ENCODE data around the gene LHX6. TPM values are rescaled to one million over a fixed set of nuclear protein-coding genes. Genes with fewer than 3 reads are reported as not detected.

The LHX6 gene
- total RNA-seq, 4 donors from 2014 or later = 0.68 to 12.7 (median 1.4) TPM; not detected in 1

DNA sequence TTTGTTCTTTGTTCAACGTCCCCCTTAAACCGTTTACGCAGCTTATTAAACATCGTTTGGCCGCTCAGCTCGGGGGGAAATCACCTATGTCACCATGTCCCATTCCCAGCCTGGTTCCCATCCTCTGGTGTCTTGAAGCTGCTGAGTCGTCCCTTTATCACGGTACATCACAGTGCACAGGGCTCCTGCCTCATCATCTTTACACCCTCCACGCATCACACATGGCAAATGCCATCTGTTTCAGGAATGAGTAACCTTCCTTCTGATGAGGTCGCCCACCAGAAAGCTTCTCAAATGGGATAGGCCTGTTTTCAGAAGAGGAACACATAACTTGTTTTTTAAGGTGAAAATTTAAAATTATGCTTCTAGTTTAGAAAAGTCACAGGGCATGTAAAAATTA, 7.9 kb upstream of the LHX6 start:
- H3K27ac ChIP-seq = no peak overlapping the region
- TF ChIP-seq POLR2A (IDR thresholded peaks at IDR 0.05) = no peak
- TF ChIP-seq POLR2AphosphoS5 (IDR thresholded peaks at IDR 0.05) = no peak
- TF ChIP-seq EP300 (IDR thresholded peaks at IDR 0.05; ENCODE audit: low read depth) = no peak
- TF ChIP-seq, protein P1, sequence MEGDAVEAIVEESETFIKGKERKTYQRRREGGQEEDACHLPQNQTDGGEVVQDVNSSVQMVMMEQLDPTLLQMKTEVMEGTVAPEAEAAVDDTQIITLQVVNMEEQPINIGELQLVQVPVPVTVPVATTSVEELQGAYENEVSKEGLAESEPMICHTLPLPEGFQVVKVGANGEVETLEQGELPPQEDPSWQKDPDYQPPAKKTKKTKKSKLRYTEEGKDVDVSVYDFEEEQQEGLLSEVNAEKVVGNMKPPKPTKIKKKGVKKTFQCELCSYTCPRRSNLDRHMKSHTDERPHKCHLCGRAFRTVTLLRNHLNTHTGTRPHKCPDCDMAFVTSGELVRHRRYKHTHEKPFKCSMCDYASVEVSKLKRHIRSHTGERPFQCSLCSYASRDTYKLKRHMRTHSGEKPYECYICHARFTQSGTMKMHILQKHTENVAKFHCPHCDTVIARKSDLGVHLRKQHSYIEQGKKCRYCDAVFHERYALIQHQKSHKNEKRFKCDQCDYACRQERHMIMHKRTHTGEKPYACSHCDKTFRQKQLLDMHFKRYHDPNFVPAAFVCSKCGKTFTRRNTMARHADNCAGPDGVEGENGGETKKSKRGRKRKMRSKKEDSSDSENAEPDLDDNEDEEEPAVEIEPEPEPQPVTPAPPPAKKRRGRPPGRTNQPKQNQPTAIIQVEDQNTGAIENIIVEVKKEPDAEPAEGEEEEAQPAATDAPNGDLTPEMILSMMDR (IDR thresholded peaks at IDR 0.05) = no peak

GRCh38 chr9:122234022-122234748, 5.4 kb upstream of the LHX6 start:
- in situ Hi-C loops (cut with MboI; ENCODE audit: low pct_ligation_motif_present in 1 of 4, low pct_unique_long_range_greater_than_20kb in 1 of 4, low sequenced_read_pairs in 3 of 4) = no loop called here
- Histone ChIP-seq H3K27ac (no peak overlapping the region), H3K36me3 (no peaks in the 10 kb centered on the region), H3K4me1 (no peaks in the 10 kb centered on the region), H3K27me3 (peaks cover 40% of the 10 kb centered on the region), H3K4me3 (no peak overlapping the region), H3K9me3 (no peaks in the 10 kb centered on the region)
- no peak for DNase-seq
- 82 to 100% methylated on average over 1 to 7 of the region's 7 CpGs for WGBS, 2 donors (ENCODE audit: low coverage in 1 of 2)
- TF ChIP-seq, protein P1 (IDR thresholded peaks at IDR 0.05) = no peak
- TF ChIP-seq POLR2AphosphoS5 (IDR thresholded peaks at IDR 0.05) (no peak), POLR2A (IDR thresholded peaks at IDR 0.05) (no peak), EP300 (IDR thresholded peaks at IDR 0.05; ENCODE audit: low read depth) (no peak)
- intact Hi-C loops (cut with DNase I; ENCODE audit: low total_unique reads) = no loop called here

More for the DNA sequence above, 7.9 kb upstream of the LHX6 start:
- no peak overlapping the region for H3K4me3 ChIP-seq
- peaks cover 0 to 20% (median 8%) of the 10 kb centered on the region in 4 donors for H3K36me3 ChIP-seq
- WGBS, 2 donors (ENCODE audit: low coverage in 1 of 2) = 80 to 85% methylated on average over 10 of the region's 10 CpGs
- in situ Hi-C loops (cut with MboI; ENCODE audit: low pct_ligation_motif_present in 1 of 4, low pct_unique_long_range_greater_than_20kb in 1 of 4, low sequenced_read_pairs in 3 of 4) (no loop called here), intact Hi-C loops (cut with DNase I; ENCODE audit: low total_unique reads) (no loop called here)
- no peak for DNase-seq
- peaks cover 15% of the 10 kb centered on the region for H3K27me3 ChIP-seq
- no peaks in the 10 kb centered on the region for H3K9me3 ChIP-seq
- no peaks in the 10 kb centered on the region for H3K4me1 ChIP-seq

DNA sequence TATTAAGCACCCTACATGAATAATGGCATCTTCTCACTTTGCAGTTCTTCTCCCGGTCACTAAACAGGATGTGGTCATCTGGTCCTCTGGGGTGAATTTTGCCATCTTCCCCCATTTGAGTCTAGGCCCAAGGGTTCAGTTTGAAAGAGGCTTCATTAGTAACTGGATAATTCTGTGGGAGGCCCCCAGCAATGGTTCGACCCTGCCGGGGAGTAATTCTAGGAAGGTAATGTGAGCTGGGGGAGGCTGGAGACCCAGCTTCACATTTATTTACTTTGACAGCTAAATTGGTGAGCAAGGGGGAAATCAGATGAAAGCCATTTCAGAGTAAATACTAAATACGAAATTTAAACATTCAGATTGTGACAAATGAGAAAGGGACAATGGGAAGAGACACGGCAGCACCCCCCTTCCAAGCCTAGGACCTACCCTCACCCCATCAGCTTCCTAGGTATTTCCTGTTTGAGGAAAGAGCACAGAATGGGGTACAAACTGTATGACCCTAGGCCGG, 4.1 kb upstream of the LHX6 start:
- no peak overlapping the region for H3K4me3 ChIP-seq
- 60 to 68% methylated on average over 3 to 6 of the region's 6 CpGs for WGBS, 2 donors (ENCODE audit: low coverage in 1 of 2)
- no peak overlapping the region for H3K27ac ChIP-seq
- peaks cover 54% of the 10 kb centered on the region for H3K27me3 ChIP-seq
- in situ Hi-C loops (cut with MboI; ENCODE audit: low pct_ligation_motif_present in 1 of 4, low pct_unique_long_range_greater_than_20kb in 1 of 4, low sequenced_read_pairs in 3 of 4) = no loop called here
- no peaks in the 10 kb centered on the region for H3K9me3 ChIP-seq
- peaks cover 5 to 11% (median 8%) of the 10 kb centered on the region in 4 donors for H3K4me1 ChIP-seq
- DNase-seq = no peak
- TF ChIP-seq POLR2AphosphoS5 (IDR thresholded peaks at IDR 0.05) (no peak), EP300 (IDR thresholded peaks at IDR 0.05; ENCODE audit: low read depth) (no peak), POLR2A (IDR thresholded peaks at IDR 0.05) (no peak)
- TF ChIP-seq, protein P1 (IDR thresholded peaks at IDR 0.05) = no peak
- intact Hi-C loops (cut with DNase I; ENCODE audit: low total_unique reads) = no loop called here
- H3K36me3 ChIP-seq = no peaks in the 10 kb centered on the region

DNA sequence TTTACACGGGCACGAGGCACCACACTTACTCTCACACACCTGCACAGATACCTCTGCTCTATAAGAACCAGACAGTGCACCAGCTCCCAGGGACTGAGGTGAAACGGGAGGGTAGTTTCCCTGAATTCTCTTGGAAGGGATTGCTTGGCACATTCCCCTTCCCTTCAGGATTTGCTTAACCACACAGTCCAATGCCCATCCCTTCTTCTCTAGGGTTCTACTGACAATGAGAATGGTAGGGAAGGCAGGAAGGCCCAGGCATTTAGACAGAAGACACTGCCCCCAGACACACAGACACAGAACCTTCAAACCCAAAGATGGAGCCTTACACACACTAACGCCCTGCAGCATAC, 704 bp upstream of the LHX6 start:
- no peaks in the 10 kb centered on the region for H3K36me3 ChIP-seq
- H3K4me3 ChIP-seq = no peak overlapping the region
- DNase-seq = no peak
- in situ Hi-C loops (cut with MboI; ENCODE audit: low pct_ligation_motif_present in 1 of 4, low pct_unique_long_range_greater_than_20kb in 1 of 4, low sequenced_read_pairs in 3 of 4) = no loop called here
- intact Hi-C loops (cut with DNase I; ENCODE audit: low total_unique reads) = no loop called here
- WGBS, 2 donors (ENCODE audit: low coverage in 1 of 2) = 47 to 55% methylated on average over 2 to 4 of the region's 4 CpGs
- no peaks in the 10 kb centered on the region for H3K9me3 ChIP-seq
- TF ChIP-seq POLR2AphosphoS5 (IDR thresholded peaks at IDR 0.05) = no peak
- TF ChIP-seq EP300 (IDR thresholded peaks at IDR 0.05; ENCODE audit: low read depth) = no peak
- TF ChIP-seq, protein P1 (IDR thresholded peaks at IDR 0.05) = no peak
- no peak for TF ChIP-seq POLR2A (IDR thresholded peaks at IDR 0.05)
- H3K4me1 ChIP-seq = peaks cover 10 to 31% (median 18%) of the 10 kb centered on the region in 4 donors
- H3K27me3 ChIP-seq = peaks cover 88% of the 10 kb centered on the region
- no peak overlapping the region for H3K27ac ChIP-seq
